ENCODE data around the gene CD164L2. TPM values are rescaled to one million over a fixed set of nuclear protein-coding genes. Genes with fewer than 3 reads are reported as not detected.
"Not testable (repeated sequence)": the region's sequence is repeated elsewhere in the genome, so short reads cannot be mapped to it uniquely, and the experiment has no call there.

CD164L2 gene
- total RNA-seq, result not detected
- long read RNA-seq, result 0 reads

DNA sequence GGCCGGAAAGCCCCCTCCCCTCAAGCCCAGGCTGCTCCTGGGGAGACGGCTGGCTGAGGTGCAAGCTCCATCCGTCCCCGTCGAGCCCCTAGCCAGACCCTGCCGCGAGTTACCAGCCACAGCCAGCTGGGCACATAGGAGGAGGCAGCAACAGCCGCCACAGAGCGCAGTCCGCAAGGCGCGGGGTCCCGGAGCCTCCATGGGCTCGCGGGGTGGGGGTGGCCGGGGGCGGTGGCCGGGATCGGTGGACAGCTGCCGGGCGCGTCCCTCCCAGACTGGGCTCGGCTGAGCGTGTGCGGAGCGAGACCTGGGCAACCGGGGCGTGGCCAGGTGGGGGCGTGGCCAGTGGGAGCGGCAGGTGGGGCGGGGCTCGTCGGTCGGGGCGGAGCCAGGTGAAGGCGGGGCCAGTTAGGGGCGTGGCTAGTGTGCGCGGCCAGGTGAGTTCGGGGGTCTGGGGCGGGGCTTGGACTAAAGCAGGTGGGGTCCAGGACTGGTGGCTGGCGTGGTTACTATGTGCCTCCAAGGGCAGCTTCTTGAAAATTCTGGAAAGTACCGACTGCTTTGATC, at the start of gene CD164L2:
CD164L2 (minus strand) TSS at position 295 of the 567 bp plus-strand sequence; CDS start at position 201, 94 bp downstream.
- Histone ChIP-seq H3K27me3 (ENCODE audit: low read depth) (peaks cover 4% of the 10 kb centered on the region), H3K36me3 (no peaks in the 10 kb centered on the region), H3K4me1 (peaks cover 27% of the 10 kb centered on the region), H3K4me3 (no peak within 1 kb of the TSS), H3K9me3 (replicated peaks) (no peaks in the 10 kb centered on the region), H3K27ac (replicated peaks) (no peak within 1 kb of the TSS)
- no peak for DNase-seq
- TF ChIP-seq, protein P1, sequence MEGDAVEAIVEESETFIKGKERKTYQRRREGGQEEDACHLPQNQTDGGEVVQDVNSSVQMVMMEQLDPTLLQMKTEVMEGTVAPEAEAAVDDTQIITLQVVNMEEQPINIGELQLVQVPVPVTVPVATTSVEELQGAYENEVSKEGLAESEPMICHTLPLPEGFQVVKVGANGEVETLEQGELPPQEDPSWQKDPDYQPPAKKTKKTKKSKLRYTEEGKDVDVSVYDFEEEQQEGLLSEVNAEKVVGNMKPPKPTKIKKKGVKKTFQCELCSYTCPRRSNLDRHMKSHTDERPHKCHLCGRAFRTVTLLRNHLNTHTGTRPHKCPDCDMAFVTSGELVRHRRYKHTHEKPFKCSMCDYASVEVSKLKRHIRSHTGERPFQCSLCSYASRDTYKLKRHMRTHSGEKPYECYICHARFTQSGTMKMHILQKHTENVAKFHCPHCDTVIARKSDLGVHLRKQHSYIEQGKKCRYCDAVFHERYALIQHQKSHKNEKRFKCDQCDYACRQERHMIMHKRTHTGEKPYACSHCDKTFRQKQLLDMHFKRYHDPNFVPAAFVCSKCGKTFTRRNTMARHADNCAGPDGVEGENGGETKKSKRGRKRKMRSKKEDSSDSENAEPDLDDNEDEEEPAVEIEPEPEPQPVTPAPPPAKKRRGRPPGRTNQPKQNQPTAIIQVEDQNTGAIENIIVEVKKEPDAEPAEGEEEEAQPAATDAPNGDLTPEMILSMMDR (IDR thresholded peaks at IDR 0.05; ENCODE audit: borderline replicate concordance), result no peak
- intact Hi-C loops (cut with micrococcal nuclease), result no loop called here

DNA sequence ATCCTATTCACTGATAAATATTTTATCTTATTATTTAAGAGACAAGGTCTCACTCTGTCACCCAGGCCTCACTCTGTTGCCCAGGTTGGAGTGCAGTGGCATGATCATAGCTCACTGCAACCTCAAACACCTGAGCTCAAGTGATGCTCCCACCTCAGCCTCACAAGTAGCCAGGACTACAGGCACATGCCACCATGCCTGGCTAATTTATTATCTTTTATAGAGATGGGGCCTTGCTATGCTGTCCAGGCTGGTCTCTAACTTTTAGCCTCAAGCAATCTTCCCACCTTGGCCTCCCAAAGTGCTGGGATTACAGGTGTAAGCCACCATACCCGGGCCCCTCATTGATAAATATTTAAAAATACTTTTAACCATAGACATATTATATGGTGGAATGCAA, 49.6 kb upstream of the CD164L2 start:
- Histone ChIP-seq H3K4me1 (peaks cover 98% of the 10 kb centered on the region), H3K27ac (replicated peaks) (peak overlapping the region; percentile 90)
- H3K36me3 ChIP-seq; H3K4me3 ChIP-seq; DNase-seq; H3K9me3 ChIP-seq (replicated peaks); H3K27me3 ChIP-seq (ENCODE audit: low read depth): not testable (repeated sequence)
- intact Hi-C loops (cut with micrococcal nuclease), result loop anchor here (10.0 kb wide), 1 partner anchor 52 kb away; no protein-coding TSS in a partner anchor

DNA sequence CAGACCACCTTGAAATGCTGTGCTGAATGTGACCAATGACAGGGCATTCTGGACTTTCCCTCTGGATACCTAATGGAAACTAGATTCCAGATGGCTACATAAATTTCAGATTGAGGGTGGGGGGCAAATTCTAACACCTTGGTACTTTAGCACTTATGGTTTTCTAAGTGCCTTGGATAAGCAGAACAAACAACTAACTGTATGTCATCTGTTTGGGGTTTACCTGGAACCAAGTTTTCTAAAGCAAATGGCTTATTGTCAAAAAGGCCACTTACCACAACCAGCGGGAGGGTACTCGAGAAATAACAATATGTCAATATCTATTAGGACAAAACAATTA, 48.4 kb upstream of the CD164L2 start:
- Histone ChIP-seq H3K27ac (replicated peaks) (peak overlapping the region; percentile 90), H3K4me1 (peaks cover 98% of the 10 kb centered on the region), H3K9me3 (replicated peaks) (no peaks in the 10 kb centered on the region), H3K27me3 (ENCODE audit: low read depth) (no peaks in the 10 kb centered on the region), H3K36me3 (peaks cover under 1% of the 10 kb centered on the region), H3K4me3 (peak overlapping the region; percentile 35)
- intact Hi-C loops (cut with micrococcal nuclease), result loop anchor here (10.0 kb wide), 1 partner anchor 53 kb away; no protein-coding TSS in a partner anchor
- TF ChIP-seq, protein P1 (IDR thresholded peaks at IDR 0.05; ENCODE audit: borderline replicate concordance), result no peak
- DNase-seq, result no peak

DNA sequence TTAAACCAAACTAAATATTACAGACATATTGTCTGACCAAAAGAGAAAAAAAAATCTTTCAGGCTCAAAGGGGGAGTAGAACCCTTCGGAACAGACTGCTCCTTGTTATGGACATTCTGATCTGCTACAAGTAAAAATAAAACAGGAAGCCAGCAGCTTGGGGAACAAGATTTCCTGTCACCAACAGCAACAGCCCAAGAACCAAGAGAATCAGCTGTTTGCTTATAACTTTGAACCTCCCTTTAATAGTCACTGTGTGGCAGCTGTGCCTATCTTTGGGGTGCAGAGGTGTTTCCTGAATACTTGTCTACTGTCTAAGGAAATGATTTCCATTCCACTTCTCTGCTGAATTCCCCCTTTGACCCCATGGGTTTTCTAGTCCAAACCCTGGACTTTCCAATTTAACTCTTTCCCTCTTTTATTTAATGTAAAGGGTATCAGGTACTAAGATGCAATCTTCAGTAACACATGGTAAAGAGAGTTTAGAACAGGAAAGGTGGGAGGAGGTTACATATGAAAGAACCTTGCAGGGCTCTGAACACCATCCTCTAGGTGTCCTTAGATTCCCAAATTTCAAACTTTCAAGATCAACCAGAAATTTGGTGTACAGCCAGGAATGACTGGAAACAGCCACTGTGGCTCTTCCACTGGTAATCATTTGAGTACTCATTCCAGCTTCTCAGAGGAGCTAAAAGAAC, 47.9 kb upstream of the CD164L2 start:
- Histone ChIP-seq H3K27me3 (ENCODE audit: low read depth) (no peaks in the 10 kb centered on the region), H3K9me3 (replicated peaks) (no peaks in the 10 kb centered on the region), H3K27ac (replicated peaks) (peak overlapping the region; percentile 90), H3K36me3 (peaks cover 5% of the 10 kb centered on the region), H3K4me3 (peak overlapping the region; percentile 35), H3K4me1 (peaks cover 98% of the 10 kb centered on the region)
- DNase-seq, result no peak
- TF ChIP-seq, protein P1 (IDR thresholded peaks at IDR 0.05; ENCODE audit: borderline replicate concordance), result peak; percentile 32
- intact Hi-C loops (cut with micrococcal nuclease), result loop anchor here (10.0 kb wide), 1 partner anchor 54 kb away; no protein-coding TSS in a partner anchor

DNA sequence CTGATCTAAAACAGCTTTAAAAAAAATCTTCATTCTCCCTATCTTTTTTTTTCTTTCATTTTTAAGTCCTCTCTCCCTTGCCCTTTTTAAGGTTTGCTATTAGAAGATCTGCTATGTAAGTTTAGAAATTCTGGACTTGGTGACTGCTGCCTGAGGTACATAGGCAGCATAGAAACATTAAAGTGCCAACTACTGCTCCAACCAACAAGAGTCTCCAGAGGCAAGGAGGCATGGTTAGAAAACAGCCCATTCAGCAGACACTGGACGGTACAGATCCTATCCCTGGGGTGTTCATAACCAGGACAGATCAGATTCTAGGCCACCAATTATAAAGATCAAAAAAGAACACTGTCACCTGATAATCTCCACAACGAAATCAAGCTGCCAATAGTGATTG, 45.9 kb upstream of the CD164L2 start:
- H3K9me3 ChIP-seq (replicated peaks), result no peaks in the 10 kb centered on the region
- TF ChIP-seq, protein P1 (IDR thresholded peaks at IDR 0.05; ENCODE audit: borderline replicate concordance), result no peak
- peaks cover 11% of the 10 kb centered on the region for H3K36me3 ChIP-seq
- peak overlapping the region; percentile 39 for H3K4me3 ChIP-seq
- no peak for DNase-seq
- H3K27ac ChIP-seq (replicated peaks), result peak overlapping the region; percentile 90
- H3K27me3 ChIP-seq (ENCODE audit: low read depth), result no peaks in the 10 kb centered on the region
- intact Hi-C loops (cut with micrococcal nuclease), result no loop called here
- H3K4me1 ChIP-seq, result peaks cover 97% of the 10 kb centered on the region
